Astrocyte of the cerebellum (primary cell): ENCODE results near the gene AASDHPPT.

ENCODE experiments used
- DNase-seq: peaks from one replicate; pipeline ENCODE4 v3.0.0-alpha.2; 2011; ENCODE audit warnings: low read depth
- H3K4me3 ChIP-seq: 2 replicates; pipeline ENCODE4 v1.5.1; 2011; ENCODE audit warnings: mild to moderate bottlenecking, low read depth, low read length, moderate library complexity
- in situ Hi-C: cut with HindIII; loops from 2 replicates; pipeline ENCODE4 v1.10.0; 2017; ENCODE audit warnings: low sequenced_read_pairs
- TF ChIP-seq, protein P1 (sequence below): IDR thresholded peaks from 2 replicates; pipeline ENCODE4 v1.5.1; 2012; ENCODE audit warnings: low read length, low read depth, moderate library complexity, mild to moderate bottlenecking; ENCODE audit errors: missing control alignments

The AASDHPPT gene, protein sequence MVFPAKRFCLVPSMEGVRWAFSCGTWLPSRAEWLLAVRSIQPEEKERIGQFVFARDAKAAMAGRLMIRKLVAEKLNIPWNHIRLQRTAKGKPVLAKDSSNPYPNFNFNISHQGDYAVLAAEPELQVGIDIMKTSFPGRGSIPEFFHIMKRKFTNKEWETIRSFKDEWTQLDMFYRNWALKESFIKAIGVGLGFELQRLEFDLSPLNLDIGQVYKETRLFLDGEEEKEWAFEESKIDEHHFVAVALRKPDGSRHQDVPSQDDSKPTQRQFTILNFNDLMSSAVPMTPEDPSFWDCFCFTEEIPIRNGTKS

DNA sequence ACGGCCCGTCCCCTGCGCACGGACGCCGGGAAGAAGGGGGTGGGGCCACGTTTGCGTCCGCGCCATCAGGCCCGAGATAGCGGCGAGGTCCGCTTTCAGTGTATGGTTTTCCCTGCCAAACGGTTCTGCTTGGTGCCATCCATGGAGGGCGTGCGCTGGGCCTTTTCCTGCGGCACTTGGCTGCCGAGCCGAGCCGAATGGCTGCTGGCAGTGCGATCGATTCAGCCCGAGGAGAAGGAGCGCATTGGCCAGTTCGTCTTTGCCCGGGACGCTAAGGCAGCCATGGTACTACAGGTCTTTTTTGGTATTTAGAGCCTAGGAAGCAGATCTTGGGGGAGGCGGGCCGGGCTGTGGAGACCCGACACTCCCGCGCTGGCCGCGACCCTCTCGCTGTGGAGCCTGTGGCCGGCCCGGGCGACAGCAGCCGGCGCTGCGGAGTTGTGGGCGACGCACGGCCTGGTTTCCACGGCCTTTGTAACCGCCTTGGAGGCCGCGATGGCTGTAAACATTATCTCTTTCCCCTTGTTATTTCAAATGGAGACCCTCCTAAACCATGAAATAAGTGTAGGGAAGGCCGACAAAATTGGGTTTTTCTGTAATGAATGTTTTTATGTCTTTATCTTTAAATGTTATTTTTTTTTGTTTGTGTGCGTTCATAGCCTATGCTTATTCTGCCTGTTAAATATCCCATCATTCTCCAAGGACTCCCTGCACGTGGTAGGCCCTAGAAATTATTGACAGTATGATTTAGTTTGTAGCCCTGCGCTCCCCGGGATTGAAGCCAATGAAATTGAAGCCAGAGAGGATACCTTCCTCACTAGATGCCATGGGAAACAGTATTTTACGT, at the start of gene AASDHPPT:
Gene AASDHPPT (plus strand): TSS at position 54 of the 847 bp plus-strand sequence. CDS start 49 bp downstream, at position 103.
- in situ Hi-C loops, result no loop called here
- no peak for DNase-seq

DNA sequence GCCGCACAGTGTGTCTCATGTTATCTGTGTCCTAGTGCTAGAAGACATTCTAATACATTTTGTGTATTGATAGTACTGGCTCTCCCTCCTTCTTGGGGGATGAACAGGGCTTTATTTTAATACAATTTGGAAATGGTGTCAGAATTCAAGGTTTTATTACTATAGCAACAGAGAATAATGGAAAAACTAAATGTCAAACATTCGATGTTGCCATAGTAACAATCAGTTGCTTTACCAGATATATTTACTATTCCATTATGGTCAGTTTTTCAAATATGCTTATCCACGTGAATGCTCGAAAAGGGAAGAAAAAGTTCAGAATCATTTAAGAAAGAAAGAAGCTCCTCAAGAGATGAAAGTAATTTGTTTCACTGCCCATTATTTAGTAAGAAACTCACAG, 46.9 kb upstream of the AASDHPPT start:
- TF ChIP-seq, protein P1, sequence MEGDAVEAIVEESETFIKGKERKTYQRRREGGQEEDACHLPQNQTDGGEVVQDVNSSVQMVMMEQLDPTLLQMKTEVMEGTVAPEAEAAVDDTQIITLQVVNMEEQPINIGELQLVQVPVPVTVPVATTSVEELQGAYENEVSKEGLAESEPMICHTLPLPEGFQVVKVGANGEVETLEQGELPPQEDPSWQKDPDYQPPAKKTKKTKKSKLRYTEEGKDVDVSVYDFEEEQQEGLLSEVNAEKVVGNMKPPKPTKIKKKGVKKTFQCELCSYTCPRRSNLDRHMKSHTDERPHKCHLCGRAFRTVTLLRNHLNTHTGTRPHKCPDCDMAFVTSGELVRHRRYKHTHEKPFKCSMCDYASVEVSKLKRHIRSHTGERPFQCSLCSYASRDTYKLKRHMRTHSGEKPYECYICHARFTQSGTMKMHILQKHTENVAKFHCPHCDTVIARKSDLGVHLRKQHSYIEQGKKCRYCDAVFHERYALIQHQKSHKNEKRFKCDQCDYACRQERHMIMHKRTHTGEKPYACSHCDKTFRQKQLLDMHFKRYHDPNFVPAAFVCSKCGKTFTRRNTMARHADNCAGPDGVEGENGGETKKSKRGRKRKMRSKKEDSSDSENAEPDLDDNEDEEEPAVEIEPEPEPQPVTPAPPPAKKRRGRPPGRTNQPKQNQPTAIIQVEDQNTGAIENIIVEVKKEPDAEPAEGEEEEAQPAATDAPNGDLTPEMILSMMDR, result no peak
- DNase-seq, result no peak
- in situ Hi-C loops, result no loop called here

More for the DNA sequence above, at the start of gene AASDHPPT:
- TF ChIP-seq, protein P1, result no peak
- peak within 1 kb of the TSS; percentile 95 for H3K4me3 ChIP-seq

DNA sequence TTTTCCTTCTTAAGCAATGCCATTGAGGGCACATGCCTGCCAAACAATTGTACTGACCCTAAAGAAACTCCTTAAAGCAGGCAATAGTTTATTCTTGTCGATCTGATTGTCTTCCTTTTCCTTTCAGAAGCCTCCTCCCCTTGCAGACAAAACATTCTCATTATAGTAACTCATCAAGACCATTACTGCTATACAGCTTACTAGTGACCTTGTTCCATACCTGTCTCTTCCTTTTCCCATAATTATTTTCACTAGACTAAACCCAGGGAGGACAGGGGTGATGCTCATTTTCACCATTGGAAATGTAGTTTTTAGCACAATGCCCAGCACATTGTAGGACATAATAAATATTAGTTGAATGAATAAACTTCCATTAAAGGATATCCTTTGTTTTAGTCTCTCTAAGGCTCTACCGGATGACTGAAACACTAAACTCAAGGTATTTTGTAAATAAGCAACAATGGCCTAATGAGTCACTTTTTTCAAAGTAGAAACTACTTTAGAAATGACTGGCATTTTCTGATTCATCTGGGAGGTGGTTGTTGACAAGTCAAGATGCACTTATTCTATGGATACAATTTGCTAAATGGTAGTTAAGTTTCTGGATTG, 46.2 kb upstream of the AASDHPPT start:
- TF ChIP-seq, protein P1, result no peak
- DNase-seq, result no peak
- in situ Hi-C loops, result no loop called here

More for the DNA sequence above, 46.9 kb upstream of the AASDHPPT start:
- H3K4me3 ChIP-seq, result no peak overlapping the region

DNA sequence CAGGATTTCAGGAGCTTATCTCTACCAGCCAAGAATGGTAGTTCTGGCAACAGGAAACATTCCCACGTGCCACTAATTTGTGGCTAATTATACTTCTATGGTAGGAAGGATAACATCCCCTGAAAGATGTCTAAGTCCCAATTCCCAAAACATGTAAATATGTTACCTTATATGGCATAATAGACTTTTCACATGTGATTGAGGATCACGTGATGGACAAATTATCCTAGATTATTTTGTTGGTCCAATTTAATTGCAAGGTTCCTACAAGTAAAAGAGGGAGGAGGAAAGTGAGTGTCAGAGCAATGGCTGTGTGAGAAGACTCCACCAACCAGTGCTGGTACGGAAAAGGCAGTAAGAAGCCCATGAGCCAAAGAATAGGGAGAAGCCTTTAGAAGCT, 45.5 kb upstream of the AASDHPPT start:
- TF ChIP-seq, protein P1, result no peak
- DNase-seq, result no peak
- in situ Hi-C loops, result no loop called here
- no peak overlapping the region for H3K4me3 ChIP-seq

More for the DNA sequence above, 46.2 kb upstream of the AASDHPPT start:
- H3K4me3 ChIP-seq, result no peak overlapping the region

DNA sequence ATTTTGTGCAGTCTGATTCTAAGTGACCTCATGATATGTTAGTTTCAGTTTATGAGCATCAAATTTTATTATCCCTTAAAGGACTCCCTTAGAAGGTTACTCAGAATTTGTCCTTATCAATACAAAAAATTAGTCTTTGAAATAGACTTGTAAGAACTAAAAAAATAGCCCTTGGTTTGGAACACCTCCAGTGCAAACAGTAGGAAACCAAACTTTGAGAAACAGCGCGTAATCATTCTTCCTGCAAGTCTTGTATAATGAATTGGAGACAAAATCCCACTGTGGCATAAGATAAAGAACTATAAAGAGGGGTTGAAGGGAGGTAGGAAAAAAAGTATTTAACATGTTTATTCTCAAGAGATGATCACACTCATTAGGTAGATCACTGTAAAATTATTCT, 44.6 kb upstream of the AASDHPPT start:
- peak; percentile 35 for DNase-seq
- TF ChIP-seq, protein P1, result no peak
- no peak overlapping the region for H3K4me3 ChIP-seq
- in situ Hi-C loops, result no loop called here

DNA sequence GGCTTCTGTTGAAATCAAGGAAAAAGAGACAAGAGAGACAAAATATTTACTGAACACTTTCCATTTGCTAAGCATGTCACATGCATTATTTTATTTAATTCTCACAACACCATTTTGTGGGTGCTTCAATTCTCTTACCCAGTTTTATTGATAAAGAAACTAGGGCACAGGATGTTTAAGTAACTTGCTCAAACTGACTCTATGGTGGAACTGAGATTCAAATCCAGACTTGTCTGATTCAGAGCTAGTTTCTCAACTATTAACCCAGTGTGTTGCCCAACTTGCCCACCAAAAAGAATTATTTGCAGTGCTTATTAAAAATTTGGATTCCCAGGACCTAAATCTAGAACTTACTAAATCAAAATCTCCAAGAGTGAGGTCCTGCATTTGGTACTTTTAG, 33.9 kb upstream of the AASDHPPT start:
- TF ChIP-seq, protein P1, result no peak
- no peak for DNase-seq
- in situ Hi-C loops, result no loop called here

More for the DNA sequence above, 33.9 kb upstream of the AASDHPPT start:
- no peak overlapping the region for H3K4me3 ChIP-seq
